GM19351 (cell line): ENCODE results near the gene AP2M1.
"Not testable (repeated sequence)": the region's sequence is repeated elsewhere in the genome, so short reads cannot be mapped to it uniquely, and the experiment has no call there.

ENCODE experiments used
- ATAC-seq: cut with Tn5 transposase; IDR thresholded peaks from one replicate; pipeline ENCODE4 v1.9.1; 2021; ENCODE audit warnings: mild to moderate bottlenecking, moderate library complexity; ENCODE audit not compliant: unreplicated experiment

AP2M1 gene

GRCh38 chr3:184156522-184156955 lies 18.1 kb upstream of the AP2M1 start:
- no peak for ATAC-seq

GRCh38 chr3:184157206-184157605 lies 17.4 kb upstream of the AP2M1 start:
- ATAC-seq = no peak

GRCh38 chr3:184158404-184158803 lies 16.3 kb upstream of the AP2M1 start:
- no peak for ATAC-seq

GRCh38 chr3:184160456-184160855 lies 14.2 kb upstream of the AP2M1 start:
- peak; percentile 50 for ATAC-seq

GRCh38 chr3:184162571-184163070 lies 12.0 kb upstream of the AP2M1 start:
- ATAC-seq = not testable (repeated sequence)

GRCh38 chr3:184164648-184165330 lies 9.9 kb upstream of the AP2M1 start:
- ATAC-seq = no peak

- ATAC-seq = no peak
Measured at GRCh38 chr3:184165543-184165942, 9.1 kb upstream of the AP2M1 start.

GRCh38 chr3:184166671-184167070 lies 8.0 kb upstream of the AP2M1 start:
- no peak for ATAC-seq

- no peak for ATAC-seq
Measured at GRCh38 chr3:184167786-184168185, 6.9 kb upstream of the AP2M1 start.

- no peak for ATAC-seq
Measured at GRCh38 chr3:184168363-184169120, 6.1 kb upstream of the AP2M1 start.

- no peak for ATAC-seq
Measured at GRCh38 chr3:184169896-184170875, 4.5 kb upstream of the AP2M1 start.

GRCh38 chr3:184171562-184171961 lies 3.1 kb upstream of the AP2M1 start:
- ATAC-seq = peak; percentile 30

- no peak for ATAC-seq
Measured at GRCh38 chr3:184172681-184173373, 1.8 kb upstream of the AP2M1 start.

GRCh38 chr3:184173374-184173722 lies 1.3 kb upstream of the AP2M1 start:
- ATAC-seq = no peak

- ATAC-seq = no peak
Measured at GRCh38 chr3:184174284-184174645, 390 bp upstream of the AP2M1 start.

GRCh38 chr3:184175506-184175905 lies 851 bp downstream of the AP2M1 start:
- ATAC-seq = no peak

GRCh38 chr3:184175981-184176376 lies 1.3 kb downstream of the AP2M1 start:
- no peak for ATAC-seq

GRCh38 chr3:184176377-184177330 lies 2.0 kb downstream of the AP2M1 start:
- no peak for ATAC-seq

- ATAC-seq = no peak
Measured at GRCh38 chr3:184177331-184177731, 2.7 kb downstream of the AP2M1 start.
